Testis (tissue), 3 donors: Measurements from ENCODE around the gene TEX14. TPM values are rescaled to one million over a fixed set of nuclear protein-coding genes. Genes with fewer than 3 reads are reported as not detected.
A peak's percentile ranks its signal among the peaks of the same experiment; 100 is the strongest.
"Not testable (repeated sequence)": the region's sequence is repeated elsewhere in the genome, so short reads cannot be mapped to it uniquely, and the experiment has no call there.

ENCODE experiments used
- DNase-seq: peaks from one replicate; pipeline ENCODE4 v3.0.0-alpha.2; 2019
- H3K27ac ChIP-seq, 2 donors: fragments of 200-600 bp; sonication (generic); one replicate each; pipeline ENCODE4 v1.5.1; 2019
- H3K27me3 ChIP-seq: fragments of 200-600 bp; sonication (generic); one replicate; pipeline ENCODE4 v1.5.1; 2019
- H3K36me3 ChIP-seq: fragments of 200-600 bp; sonication (generic); one replicate; pipeline ENCODE4 v1.5.1; 2017; ENCODE audit warnings: low read depth; ENCODE audit errors: missing control alignments
- H3K4me1 ChIP-seq: fragments of 200-600 bp; sonication (generic); one replicate; pipeline ENCODE4 v1.5.1; 2019
- H3K4me3 ChIP-seq, 2 donors: fragments of 200-600 bp; sonication (generic); one replicate each; pipeline ENCODE4 v1.5.1; 2017 to 2019
- H3K9me3 ChIP-seq: fragments of 200-600 bp; sonication (generic); one replicate; pipeline ENCODE4 v1.5.1; 2017
- POLR2A ChIP-seq: fragments of 450-650 bp; IDR thresholded peaks from one replicate; pipeline ENCODE4 v1.6.1; 2017; ENCODE audit warnings: antibody characterized with exemption, mild to moderate bottlenecking, moderate library complexity
- WGBS, 2 donors: methylation state at CpG; one replicate each; pipeline ENCODE4 v1.1.5; 2018; 5-methylcytosine and 5-hydroxymethylcytosine counted together
- intact Hi-C: fragments of 100-400 bp; cut with DNase I; formaldehyde crosslinking; loops from one replicate; pipeline ENCODE4 v1.15.1; 2023; ENCODE audit warnings: low total_unique reads
- polyA plus RNA-seq: library from polyadenylated mRNA; stranded (reverse); fragments of 350-450 nt; fragmentation: Illumina TruSeq; extraction: RNeasy Lipid Tissue Mini Kit (QIAGEN cat#74804); gene quantifications from one replicate; pipeline ENCODE4 v1.2.3, GENCODE V29; 2014; ENCODE audit warnings: low read depth, low replicate concordance; ENCODE audit not compliant: insufficient read depth
- total RNA-seq, 2 donors: library from RNA; depleted of rRNA; stranded (reverse); fragments of >200 nt; gene quantifications; one replicate each; pipeline ENCODE4 v1.2.3, GENCODE V29; 2016
- TF ChIP-seq, protein P1 (sequence below), 3 experiments: fragments of 450-650 bp in 2 of 3; fragments of 200-600 bp in 1 of 3; sonication (generic) in 1 of 3; IDR thresholded peaks; one replicate each; pipeline ENCODE4 v1.5.1; 2016 to 2019; ENCODE audit warnings: antibody characterized with exemption in 3 of 3, mild to moderate bottlenecking in 2 of 3, moderate library complexity in 1 of 3

TEX14 gene
- total and polyA plus RNA-seq, 3 donors from 2014 or later: 27.7 to 96.5 (median 37.2) TPM

- H3K27me3 ChIP-seq: no peaks in the 10 kb centered on the region
- no peaks in the 10 kb centered on the region for H3K9me3 ChIP-seq
- TF ChIP-seq POLR2A: no peak
- TF ChIP-seq, protein P1, sequence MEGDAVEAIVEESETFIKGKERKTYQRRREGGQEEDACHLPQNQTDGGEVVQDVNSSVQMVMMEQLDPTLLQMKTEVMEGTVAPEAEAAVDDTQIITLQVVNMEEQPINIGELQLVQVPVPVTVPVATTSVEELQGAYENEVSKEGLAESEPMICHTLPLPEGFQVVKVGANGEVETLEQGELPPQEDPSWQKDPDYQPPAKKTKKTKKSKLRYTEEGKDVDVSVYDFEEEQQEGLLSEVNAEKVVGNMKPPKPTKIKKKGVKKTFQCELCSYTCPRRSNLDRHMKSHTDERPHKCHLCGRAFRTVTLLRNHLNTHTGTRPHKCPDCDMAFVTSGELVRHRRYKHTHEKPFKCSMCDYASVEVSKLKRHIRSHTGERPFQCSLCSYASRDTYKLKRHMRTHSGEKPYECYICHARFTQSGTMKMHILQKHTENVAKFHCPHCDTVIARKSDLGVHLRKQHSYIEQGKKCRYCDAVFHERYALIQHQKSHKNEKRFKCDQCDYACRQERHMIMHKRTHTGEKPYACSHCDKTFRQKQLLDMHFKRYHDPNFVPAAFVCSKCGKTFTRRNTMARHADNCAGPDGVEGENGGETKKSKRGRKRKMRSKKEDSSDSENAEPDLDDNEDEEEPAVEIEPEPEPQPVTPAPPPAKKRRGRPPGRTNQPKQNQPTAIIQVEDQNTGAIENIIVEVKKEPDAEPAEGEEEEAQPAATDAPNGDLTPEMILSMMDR (IDR thresholded peaks at IDR 0.05): no peak
- WGBS, 2 donors: 79 to 82% methylated on average over 2 of the region's 2 CpGs
- no peak for DNase-seq
- intact Hi-C loops: no loop called here
- no peaks in the 10 kb centered on the region for H3K36me3 ChIP-seq
- no peak overlapping the region for H3K27ac ChIP-seq
- no peaks in the 10 kb centered on the region for H3K4me1 ChIP-seq
- H3K4me3 ChIP-seq: no peak overlapping the region
Observed at GRCh38 chr17:58590377-58590776, 101.5 kb downstream of the TEX14 start.

DNA sequence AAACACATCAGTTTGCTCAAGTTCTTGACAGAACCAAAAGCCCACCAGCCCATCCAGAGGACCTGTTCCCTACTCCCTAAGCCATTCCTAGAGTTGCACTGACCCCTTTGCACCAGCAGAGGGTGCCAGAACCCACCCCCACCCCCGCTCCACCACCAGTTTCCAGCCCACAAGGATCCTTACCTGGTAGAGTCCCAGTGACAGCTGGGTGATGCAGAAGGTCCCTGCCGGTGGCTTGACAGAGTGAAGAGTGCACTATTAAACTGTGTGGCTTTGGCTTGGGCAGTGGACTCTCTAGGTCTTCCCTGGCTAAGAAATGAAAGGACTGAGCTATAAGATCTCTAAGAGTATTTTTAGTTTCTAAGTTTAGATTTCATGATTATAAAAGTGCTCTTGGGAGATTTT lies 104.1 kb downstream of the TEX14 start:
- H3K36me3 ChIP-seq: no peaks in the 10 kb centered on the region
- intact Hi-C loops: loop anchor here (10.0 kb wide), 1 partner anchor 417 kb away; no protein-coding TSS in a partner anchor
- H3K4me3 ChIP-seq: no peak overlapping the region
- TF ChIP-seq, protein P1 (IDR thresholded peaks at IDR 0.05): peak; percentile 46 to 83 (median 59)
- TF ChIP-seq POLR2A: no peak
- H3K9me3 ChIP-seq: no peaks in the 10 kb centered on the region
- peak; percentile 53 for DNase-seq
- H3K4me1 ChIP-seq: no peaks in the 10 kb centered on the region
- no peak overlapping the region for H3K27ac ChIP-seq
- WGBS, 2 donors: 23 to 33% methylated on average over 2 of the region's 2 CpGs
- no peaks in the 10 kb centered on the region for H3K27me3 ChIP-seq

DNA sequence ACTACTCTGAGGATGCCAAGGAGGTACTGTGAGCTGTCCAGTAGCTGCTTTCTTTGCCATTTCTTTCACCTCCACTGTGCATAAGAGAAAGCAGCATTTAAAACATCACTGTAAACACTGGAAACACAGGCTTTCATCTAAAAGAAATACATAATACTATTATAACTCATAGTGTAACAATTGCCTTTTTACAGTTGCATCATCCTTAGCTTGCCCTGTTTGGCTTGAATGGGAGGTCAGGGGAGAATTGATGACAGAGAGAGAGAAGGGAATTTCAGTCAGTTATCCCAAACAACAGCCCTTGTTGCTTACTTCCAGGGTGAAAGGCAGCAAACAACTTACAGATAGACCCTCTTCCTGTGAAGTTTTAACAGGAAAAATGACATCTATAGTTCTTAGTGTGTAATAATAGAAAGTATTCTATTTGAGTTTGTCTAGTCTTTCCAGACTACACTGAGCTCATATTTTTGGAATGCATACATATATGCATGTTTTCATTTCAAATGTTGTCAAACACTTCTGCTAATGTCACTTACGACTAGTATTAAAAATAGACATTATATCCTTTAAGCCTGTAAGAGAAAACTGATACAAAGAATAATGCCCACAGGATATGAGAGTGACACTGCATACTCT lies 105.7 kb downstream of the TEX14 start:
- Histone ChIP-seq H3K4me3 (no peak overlapping the region), H3K27ac (no peak overlapping the region), H3K9me3 (no peaks in the 10 kb centered on the region), H3K4me1 (no peaks in the 10 kb centered on the region), H3K27me3 (no peaks in the 10 kb centered on the region), H3K36me3 (no peaks in the 10 kb centered on the region)
- WGBS, 2 donors: 51 to 65% methylated on average over 1 of the region's 1 CpG
- intact Hi-C loops: loop anchor here (10.0 kb wide), 1 partner anchor 419 kb away; no protein-coding TSS in a partner anchor
- TF ChIP-seq, protein P1 (IDR thresholded peaks at IDR 0.05): no peak
- TF ChIP-seq POLR2A: no peak
- DNase-seq: no peak

DNA sequence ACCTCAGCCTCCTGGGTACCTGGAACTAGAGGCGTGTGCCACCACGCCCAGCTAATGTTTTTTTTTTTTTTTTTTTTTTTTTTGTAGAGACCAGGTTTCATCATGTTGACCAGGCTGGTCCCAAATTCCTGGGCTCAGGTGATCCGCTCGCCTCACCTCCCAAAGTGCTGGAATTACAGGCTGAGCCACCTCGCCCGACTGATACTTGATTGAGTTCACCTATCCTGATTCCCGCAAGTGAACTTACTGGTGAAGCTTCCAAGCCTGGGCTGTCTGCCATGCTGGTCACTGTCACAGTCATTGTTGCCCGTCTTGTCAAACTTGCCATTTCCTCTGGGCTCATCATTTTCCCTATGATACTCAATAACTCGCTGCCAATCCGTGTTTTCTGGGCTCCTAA lies 106.3 kb downstream of the TEX14 start:
- no peaks in the 10 kb centered on the region for H3K4me1 ChIP-seq
- no peak for DNase-seq
- H3K27me3 ChIP-seq: no peaks in the 10 kb centered on the region
- intact Hi-C loops: loop anchor here (10.0 kb wide), 1 partner anchor 419 kb away; no protein-coding TSS in a partner anchor
- H3K27ac ChIP-seq: no peak overlapping the region
- H3K36me3 ChIP-seq: no peaks in the 10 kb centered on the region
- 90% methylated on average over 10 of the region's 10 CpGs for WGBS, 2 donors
- no peak overlapping the region for H3K4me3 ChIP-seq
- TF ChIP-seq, protein P1 (IDR thresholded peaks at IDR 0.05): no peak
- no peaks in the 10 kb centered on the region for H3K9me3 ChIP-seq

- TF ChIP-seq POLR2A: no peak
- TF ChIP-seq, protein P1 (IDR thresholded peaks at IDR 0.05): no peak
- Histone ChIP-seq H3K36me3 (no peaks in the 10 kb centered on the region), H3K27me3 (no peaks in the 10 kb centered on the region), H3K4me3 (no peak overlapping the region), H3K27ac (no peak overlapping the region), H3K4me1 (no peaks in the 10 kb centered on the region), H3K9me3 (no peaks in the 10 kb centered on the region)
- WGBS, 2 donors: 88 to 92% methylated on average over 5 of the region's 5 CpGs
- DNase-seq: no peak
- intact Hi-C loops: loop anchor here (10.0 kb wide), 1 partner anchor 421 kb away; no protein-coding TSS in a partner anchor
Observed at GRCh38 chr17:58583486-58583885, 108.4 kb downstream of the TEX14 start.

DNA sequence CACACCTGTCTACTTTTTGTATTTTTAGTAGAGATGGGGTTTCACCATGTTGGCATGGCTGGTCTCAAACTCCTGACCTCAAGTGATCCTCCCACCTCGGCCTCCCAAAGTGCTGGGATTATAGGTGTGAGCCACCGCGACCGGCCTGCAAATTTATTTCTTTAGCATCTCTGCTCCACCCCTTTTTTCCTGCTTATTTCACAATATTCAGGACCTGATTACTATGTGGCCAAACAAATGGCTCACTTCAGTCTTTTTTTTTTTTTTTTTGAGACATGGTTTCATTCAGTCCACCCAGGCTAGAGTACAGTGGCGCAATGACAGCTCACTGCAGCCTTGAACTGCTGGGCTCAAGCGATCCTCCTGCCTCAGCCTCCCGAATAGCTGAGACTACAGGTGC lies 109.1 kb downstream of the TEX14 start:
- intact Hi-C loops: loop anchor here (10.0 kb wide), 1 partner anchor 422 kb away; no protein-coding TSS in a partner anchor
- H3K36me3 ChIP-seq, DNase-seq, H3K27me3 ChIP-seq, H3K4me1 ChIP-seq, H3K27ac ChIP-seq, H3K9me3 ChIP-seq, H3K4me3 ChIP-seq: not testable (repeated sequence)
- 90 to 91% methylated on average over 7 of the region's 7 CpGs for WGBS, 2 donors
